ENCODE data around the gene LCE7A. TPM values are rescaled to one million over a fixed set of nuclear protein-coding genes. Genes with fewer than 3 reads are reported as not detected.

The LCE7A gene
- total RNA-seq, 1 experiment from 2014 or later = not detected

- TF ChIP-seq ZNF512 (CRISPR knock-in tag; IDR thresholded peaks at IDR 0.05; ENCODE audit: borderline replicate concordance) (no peak), ZBTB43 (CRISPR knock-in tag; IDR thresholded peaks at IDR 0.05) (no peak), TP53 (CRISPR knock-in tag; IDR thresholded peaks at IDR 0.05) (no peak), ZNF317 (CRISPR knock-in tag; IDR thresholded peaks at IDR 0.05; ENCODE audit: borderline replicate concordance, low read depth) (no peak), SOX15 (CRISPR knock-in tag; IDR thresholded peaks at IDR 0.05) (no peak)
These were observed 39.2 kb downstream of the LCE7A start (continued) for GRCh38 chr1:152899027-152899426.

GRCh38 chr1:152899883-152900282 lies 40.1 kb downstream of the LCE7A start:
- Mint-ChIP-seq H3K27me3 (ENCODE audit: low read depth) (peaks cover 3% of the 10 kb centered on the region; the same call in 1 of the 2 replicates), H3K9me3 (peaks cover 10% of the 10 kb centered on the region; the same call in 1 of the 2 replicates), H3K27ac (no peak overlapping the region), H3K36me3 (no peaks in the 10 kb centered on the region), H3K4me3 (no peak overlapping the region), H3K4me1 (peaks cover 6% of the 10 kb centered on the region; the same call in 1 of the 2 replicates)
- ATAC-seq = no peak
- ChIA-PET POLR2A (no interaction called here), CTCF (interaction anchor here (1.4 kb wide), 1 partner anchor 29 kb away, joined by 5 read pairs; no protein-coding TSS in a partner anchor)
- TF ChIP-seq SOX15 (CRISPR knock-in tag; IDR thresholded peaks at IDR 0.05) (no peak), ELF4 (CRISPR knock-in tag; IDR thresholded peaks at IDR 0.05; ENCODE audit: low read depth) (no peak), ERG (CRISPR knock-in tag; IDR thresholded peaks at IDR 0.05) (no peak), RORB (CRISPR knock-in tag; IDR thresholded peaks at IDR 0.05) (no peak), CBFB (CRISPR knock-in tag; IDR thresholded peaks at IDR 0.05; ENCODE audit: low read depth) (no peak), MAX (CRISPR knock-in tag; IDR thresholded peaks at IDR 0.05) (no peak), MYBL2 (CRISPR knock-in tag; IDR thresholded peaks at IDR 0.05) (no peak), NFYB (CRISPR knock-in tag; conservative IDR thresholded peaks at IDR 0.05; ENCODE audit: low read depth) (no peak), KAT7 (CRISPR knock-in tag; IDR thresholded peaks at IDR 0.05; ENCODE audit: borderline replicate concordance) (no peak), ZMAT4 (CRISPR knock-in tag; IDR thresholded peaks at IDR 0.05) (no peak), SMAD3 (CRISPR knock-in tag; IDR thresholded peaks at IDR 0.05; ENCODE audit: borderline replicate concordance) (no peak), SMAD4 (CRISPR knock-in tag; IDR thresholded peaks at IDR 0.05) (no peak), TEAD1 (CRISPR knock-in tag; IDR thresholded peaks at IDR 0.05) (no peak), ATF1 (CRISPR knock-in tag; IDR thresholded peaks at IDR 0.05) (no peak), OVOL2 (CRISPR knock-in tag; IDR thresholded peaks at IDR 0.05; ENCODE audit: borderline replicate concordance) (no peak), ZNF532 (CRISPR knock-in tag; IDR thresholded peaks at IDR 0.05; ENCODE audit: borderline replicate concordance) (no peak)
- no peak for DNase-seq (ENCODE audit: low spot score)

Measured in WTC11 (cell line).